SJCRH30 (cell line): Measurements from ENCODE around the gene DAO. TPM values are rescaled to one million over a fixed set of nuclear protein-coding genes. Genes with fewer than 3 reads are reported as not detected.

ENCODE experiments used
- DNase-seq, 2 experiments: peaks; one replicate each; pipeline ENCODE4 v3.0.0-alpha.2; 2015 to 2020
- H3K27ac ChIP-seq: fragments of 250-450 bp; sonication (Bioruptor Pico); 2 replicates; pipeline ENCODE4 v1.5.1; 2020; ENCODE audit warnings: mild to moderate bottlenecking, moderate library complexity
- H3K27me3 ChIP-seq: fragments of 250-450 bp; sonication (Bioruptor Pico); 2 replicates; pipeline ENCODE4 v1.5.1; 2020; ENCODE audit warnings: mild to moderate bottlenecking, moderate library complexity
- H3K36me3 ChIP-seq: fragments of 250-450 bp; sonication (Bioruptor Pico); 2 replicates; pipeline ENCODE4 v1.5.1; 2020; ENCODE audit warnings: mild to moderate bottlenecking, moderate library complexity
- H3K4me1 ChIP-seq: fragments of 250-450 bp; sonication (Bioruptor Pico); 2 replicates; pipeline ENCODE4 v1.5.1; 2020; ENCODE audit warnings: mild to moderate bottlenecking, moderate library complexity
- H3K4me3 ChIP-seq: fragments of 250-450 bp; sonication (Bioruptor Pico); 2 replicates; pipeline ENCODE4 v1.5.1; 2020; ENCODE audit warnings: mild to moderate bottlenecking, moderate library complexity
- H3K9me3 ChIP-seq: fragments of 250-450 bp; sonication (Bioruptor Pico); replicated peaks from 2 replicates; pipeline ENCODE4 v1.5.1; 2020; ENCODE audit warnings: mild to moderate bottlenecking, moderate library complexity
- total RNA-seq: library from RNA; depleted of rRNA; stranded (reverse); fragments of >200 nt; shearing (Covaris generic); gene quantifications from 2 replicates; pipeline ENCODE4 v1.2.3, GENCODE V29; 2014

The DAO gene
- total RNA-seq, 1 experiment from 2014 or later = not detected

GRCh38 chr12:108910336-108910735 lies 30.4 kb downstream of the DAO start:
- Histone ChIP-seq H3K4me3 (no peak overlapping the region), H3K27ac (no peak overlapping the region), H3K4me1 (0 out of 2 replicates have a peak, but pooled peaks cover 2% of the 10 kb centered on the region), H3K9me3 (no peaks in the 10 kb centered on the region), H3K36me3 (no peaks in the 10 kb centered on the region), H3K27me3 (no peaks in the 10 kb centered on the region)
- no peak for DNase-seq

GRCh38 chr12:108911915-108912314 lies 32.0 kb downstream of the DAO start:
- Histone ChIP-seq H3K4me1 (0 out of 2 replicates have a peak, but pooled peaks cover 2% of the 10 kb centered on the region), H3K27ac (no peak overlapping the region), H3K4me3 (no peak overlapping the region), H3K27me3 (no peaks in the 10 kb centered on the region), H3K36me3 (no peaks in the 10 kb centered on the region), H3K9me3 (no peaks in the 10 kb centered on the region)
- no peak for DNase-seq

GRCh38 chr12:108912361-108912760 lies 32.5 kb downstream of the DAO start:
- Histone ChIP-seq H3K4me3 (no peak overlapping the region), H3K27ac (no peak overlapping the region), H3K9me3 (no peaks in the 10 kb centered on the region), H3K4me1 (0 out of 2 replicates have a peak, but pooled peaks cover 2% of the 10 kb centered on the region), H3K27me3 (no peaks in the 10 kb centered on the region), H3K36me3 (no peaks in the 10 kb centered on the region)
- no peak for DNase-seq

GRCh38 chr12:108914121-108914531 lies 34.2 kb downstream of the DAO start:
- Histone ChIP-seq H3K9me3 (no peaks in the 10 kb centered on the region), H3K4me3 (no peak overlapping the region), H3K27me3 (no peaks in the 10 kb centered on the region), H3K36me3 (no peaks in the 10 kb centered on the region), H3K27ac (no peak overlapping the region), H3K4me1 (no peaks in the 10 kb centered on the region)
- DNase-seq = no peak

- no peaks in the 10 kb centered on the region for H3K4me1 ChIP-seq
- no peaks in the 10 kb centered on the region for H3K27me3 ChIP-seq
- H3K4me3 ChIP-seq = no peak overlapping the region
- no peak overlapping the region for H3K27ac ChIP-seq
- H3K9me3 ChIP-seq = no peaks in the 10 kb centered on the region
- no peaks in the 10 kb centered on the region for H3K36me3 ChIP-seq
- no peak for DNase-seq
Observed at GRCh38 chr12:108915632-108916133, 35.8 kb downstream of the DAO start.

GRCh38 chr12:108916336-108916735 lies 36.4 kb downstream of the DAO start:
- H3K4me1 ChIP-seq = no peaks in the 10 kb centered on the region
- H3K27me3 ChIP-seq = no peaks in the 10 kb centered on the region

GRCh38 chr12:108918206-108918605 lies 38.3 kb downstream of the DAO start:
- Histone ChIP-seq H3K36me3 (no peaks in the 10 kb centered on the region), H3K27ac (no peak overlapping the region), H3K4me1 (no peaks in the 10 kb centered on the region), H3K27me3 (no peaks in the 10 kb centered on the region), H3K4me3 (no peak overlapping the region), H3K9me3 (no peaks in the 10 kb centered on the region)
- DNase-seq = no peak

More at GRCh38 chr12:108916336-108916735, 36.4 kb downstream of the DAO start:
- H3K36me3 ChIP-seq = no peaks in the 10 kb centered on the region
- DNase-seq = no peak
- H3K9me3 ChIP-seq = no peaks in the 10 kb centered on the region
- H3K4me3 ChIP-seq = no peak overlapping the region
- H3K27ac ChIP-seq = no peak overlapping the region

GRCh38 chr12:108918960-108919642 lies 39.2 kb downstream of the DAO start:
- no peak overlapping the region for H3K27ac ChIP-seq
- no peaks in the 10 kb centered on the region for H3K4me1 ChIP-seq
- H3K27me3 ChIP-seq = no peaks in the 10 kb centered on the region
- no peaks in the 10 kb centered on the region for H3K36me3 ChIP-seq
- no peaks in the 10 kb centered on the region for H3K9me3 ChIP-seq
- no peak for DNase-seq
- H3K4me3 ChIP-seq = no peak overlapping the region

- Histone ChIP-seq H3K9me3 (no peaks in the 10 kb centered on the region), H3K27me3 (no peaks in the 10 kb centered on the region), H3K4me1 (no peaks in the 10 kb centered on the region), H3K27ac (no peak overlapping the region), H3K36me3 (no peaks in the 10 kb centered on the region), H3K4me3 (no peak overlapping the region)
- no peak for DNase-seq
Observed at GRCh38 chr12:108921946-108922345, 42.1 kb downstream of the DAO start.

GRCh38 chr12:108922918-108923317 lies 43.0 kb downstream of the DAO start:
- no peaks in the 10 kb centered on the region for H3K4me1 ChIP-seq
- H3K27ac ChIP-seq = no peak overlapping the region
- no peaks in the 10 kb centered on the region for H3K36me3 ChIP-seq
- H3K9me3 ChIP-seq = no peaks in the 10 kb centered on the region
- H3K27me3 ChIP-seq = no peaks in the 10 kb centered on the region
- no peak for DNase-seq
- H3K4me3 ChIP-seq = no peak overlapping the region

- DNase-seq = no peak
- no peaks in the 10 kb centered on the region for H3K4me1 ChIP-seq
- H3K9me3 ChIP-seq = no peaks in the 10 kb centered on the region
- no peaks in the 10 kb centered on the region; the same call in 1 of the 2 replicates for H3K27me3 ChIP-seq
- no peak overlapping the region for H3K27ac ChIP-seq
- no peaks in the 10 kb centered on the region for H3K36me3 ChIP-seq
- H3K4me3 ChIP-seq = no peak overlapping the region
Observed at GRCh38 chr12:108928695-108929094, 48.8 kb downstream of the DAO start.

- H3K27ac ChIP-seq = no peak overlapping the region
- no peak for DNase-seq
- no peaks in the 10 kb centered on the region for H3K36me3 ChIP-seq
- no peaks in the 10 kb centered on the region for H3K9me3 ChIP-seq
- H3K27me3 ChIP-seq = peaks cover 9% of the 10 kb centered on the region
- no peaks in the 10 kb centered on the region for H3K4me1 ChIP-seq
- H3K4me3 ChIP-seq = no peak overlapping the region
Observed at GRCh38 chr12:108930155-108930554, 50.3 kb downstream of the DAO start.

GRCh38 chr12:108930756-108931155 lies 50.9 kb downstream of the DAO start:
- H3K9me3 ChIP-seq = no peaks in the 10 kb centered on the region
- no peak for DNase-seq
- no peak overlapping the region for H3K4me3 ChIP-seq
- H3K27me3 ChIP-seq = peaks cover 9% of the 10 kb centered on the region
- no peaks in the 10 kb centered on the region for H3K4me1 ChIP-seq
- no peak overlapping the region for H3K27ac ChIP-seq
- no peaks in the 10 kb centered on the region for H3K36me3 ChIP-seq

GRCh38 chr12:108933949-108934348 lies 54.1 kb downstream of the DAO start:
- Histone ChIP-seq H3K9me3 (no peaks in the 10 kb centered on the region), H3K4me3 (no peak overlapping the region), H3K36me3 (no peaks in the 10 kb centered on the region), H3K27me3 (peaks cover 9% of the 10 kb centered on the region), H3K27ac (no peak overlapping the region), H3K4me1 (no peaks in the 10 kb centered on the region)
- no peak for DNase-seq

- Histone ChIP-seq H3K4me1 (no peaks in the 10 kb centered on the region), H3K27ac (no peak overlapping the region), H3K9me3 (no peaks in the 10 kb centered on the region), H3K27me3 (peaks cover 13% of the 10 kb centered on the region), H3K36me3 (no peaks in the 10 kb centered on the region), H3K4me3 (no peak overlapping the region)
- no peak for DNase-seq
Observed at GRCh38 chr12:108935159-108935763, 55.4 kb downstream of the DAO start.
